ENCODE results near the gene MTF1. TPM values are rescaled to one million over a fixed set of nuclear protein-coding genes. Genes with fewer than 3 reads are reported as not detected.

MTF1 gene
- total RNA-seq, 1 donor from 2014 or later, result 5.9 TPM

DNA sequence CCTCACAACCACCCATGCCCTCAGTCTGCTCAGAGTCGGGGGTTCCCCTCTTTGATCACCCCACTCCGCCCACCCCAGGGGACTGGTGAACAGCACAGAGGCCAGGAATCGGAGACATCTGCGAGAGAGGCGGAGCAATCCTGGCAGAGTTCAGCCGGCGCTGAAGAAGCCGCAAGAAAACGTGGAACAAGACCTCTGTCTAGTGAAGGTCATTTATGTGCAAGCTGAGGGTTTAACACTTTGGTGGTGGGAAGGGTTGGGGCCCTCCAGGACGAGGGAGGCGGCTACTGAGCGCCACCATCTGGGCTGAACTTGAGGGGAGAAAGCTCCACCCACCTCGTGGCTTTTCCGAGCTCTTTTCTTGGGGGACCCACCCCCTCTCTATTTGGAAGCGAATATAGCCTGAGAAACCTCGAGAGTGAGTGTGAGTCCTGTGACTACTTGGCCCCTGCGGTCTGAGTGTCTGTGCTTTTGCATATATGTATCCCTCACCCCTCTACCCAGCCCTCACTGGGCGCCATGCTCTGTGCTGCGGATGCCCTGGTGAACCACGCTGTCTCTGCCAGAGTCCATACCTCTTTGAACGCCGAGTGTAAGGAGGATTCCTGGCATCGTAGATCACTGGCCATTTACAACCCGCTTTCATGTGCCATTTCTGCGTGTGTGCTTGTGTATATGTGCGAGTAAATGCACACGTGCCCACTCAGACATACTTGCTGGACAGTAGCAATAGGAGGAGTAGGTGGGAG is 93.3 kb downstream of the MTF1 start:
- Histone ChIP-seq H3K9me3 (ENCODE audit: low read depth) (no peaks in the 10 kb centered on the region), H3K79me2 (ENCODE audit: low read depth) (no peaks in the 10 kb centered on the region), H3K4me2 (peak overlapping the region; percentile 67), H3K4me3 (peak overlapping the region; percentile 5), H3K36me3 (no peaks in the 10 kb centered on the region), H2AFZ (replicated peaks) (no peak overlapping the region), H4K20me1 (ENCODE audit: low read depth) (peaks cover 41% of the 10 kb centered on the region), H3K27ac (no peak overlapping the region), H3K9ac (no peak overlapping the region), H3K27me3 (peaks cover 100% of the 10 kb centered on the region), H3K4me1 (peaks cover 8% of the 10 kb centered on the region), H3F3A (ENCODE audit: low read depth) (peaks cover 5% of the 10 kb centered on the region)
- Mint-ChIP-seq H3K27ac (no peak overlapping the region), H3K27me3 (ENCODE audit: insufficient read depth, low read depth) (peaks cover 81% of the 10 kb centered on the region), H3K9me3 (peaks cover 3% of the 10 kb centered on the region), H3K4me3 (peak overlapping the region; percentile 71), H3K36me3 (no peaks in the 10 kb centered on the region), H3K4me1 (peaks cover 16% of the 10 kb centered on the region)
- DNase-seq (ENCODE audit: low spot score), result peak; percentile 10
- TF ChIP-seq EZH2 (IDR thresholded peaks at IDR 0.05) (peak; percentile 45), EZH2phosphoT487 (IDR thresholded peaks at IDR 0.05) (peak; percentile 38)
- TF ChIP-seq, protein P1, sequence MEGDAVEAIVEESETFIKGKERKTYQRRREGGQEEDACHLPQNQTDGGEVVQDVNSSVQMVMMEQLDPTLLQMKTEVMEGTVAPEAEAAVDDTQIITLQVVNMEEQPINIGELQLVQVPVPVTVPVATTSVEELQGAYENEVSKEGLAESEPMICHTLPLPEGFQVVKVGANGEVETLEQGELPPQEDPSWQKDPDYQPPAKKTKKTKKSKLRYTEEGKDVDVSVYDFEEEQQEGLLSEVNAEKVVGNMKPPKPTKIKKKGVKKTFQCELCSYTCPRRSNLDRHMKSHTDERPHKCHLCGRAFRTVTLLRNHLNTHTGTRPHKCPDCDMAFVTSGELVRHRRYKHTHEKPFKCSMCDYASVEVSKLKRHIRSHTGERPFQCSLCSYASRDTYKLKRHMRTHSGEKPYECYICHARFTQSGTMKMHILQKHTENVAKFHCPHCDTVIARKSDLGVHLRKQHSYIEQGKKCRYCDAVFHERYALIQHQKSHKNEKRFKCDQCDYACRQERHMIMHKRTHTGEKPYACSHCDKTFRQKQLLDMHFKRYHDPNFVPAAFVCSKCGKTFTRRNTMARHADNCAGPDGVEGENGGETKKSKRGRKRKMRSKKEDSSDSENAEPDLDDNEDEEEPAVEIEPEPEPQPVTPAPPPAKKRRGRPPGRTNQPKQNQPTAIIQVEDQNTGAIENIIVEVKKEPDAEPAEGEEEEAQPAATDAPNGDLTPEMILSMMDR (IDR thresholded peaks at IDR 0.05), result peak; percentile 20

DNA sequence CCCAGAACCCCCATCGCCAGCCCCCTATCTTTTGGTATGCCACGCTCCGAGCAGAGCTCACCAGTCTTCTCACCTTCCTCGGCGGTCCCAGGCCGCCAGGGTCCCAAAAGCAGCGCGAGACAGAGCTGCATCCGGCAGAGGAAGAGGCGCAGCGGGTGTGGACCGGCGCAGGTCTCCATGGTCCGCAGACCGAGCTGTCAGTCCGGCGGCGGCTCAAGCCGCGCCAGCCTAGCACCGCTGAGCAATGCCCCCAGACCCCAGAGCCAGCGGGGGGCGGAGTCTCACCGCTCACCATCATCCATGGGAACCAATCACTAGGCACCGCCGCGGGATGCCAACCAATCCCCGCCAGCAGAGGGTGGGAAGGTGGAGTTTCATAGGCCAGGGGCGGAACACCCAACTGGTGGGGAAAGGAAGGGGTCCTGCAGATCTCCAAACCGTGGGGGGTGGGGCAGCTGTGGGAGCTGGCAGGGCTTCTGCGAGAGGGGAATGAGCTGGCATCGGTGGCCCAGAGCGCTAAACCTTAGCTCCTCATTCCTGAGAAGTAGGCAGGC is 94.4 kb downstream of the MTF1 start, which contains the start of gene EPHA10:
TSS of gene EPHA10 (minus strand) at position 233 of the 554 bp plus-strand sequence. CDS start at position 179, 54 bp downstream.
- Histone ChIP-seq H3K4me2 (peak within 1 kb of the TSS; percentile 67), H3K27me3 (peaks cover 100% of the 10 kb centered on the region), H3F3A (ENCODE audit: low read depth) (peaks cover 5% of the 10 kb centered on the region), H2AFZ (replicated peaks) (no peak within 1 kb of the TSS), H4K20me1 (ENCODE audit: low read depth) (peaks cover 41% of the 10 kb centered on the region), H3K36me3 (no peaks in the 10 kb centered on the region), H3K4me3 (peak within 1 kb of the TSS; percentile 26), H3K4me1 (peaks cover 8% of the 10 kb centered on the region), H3K79me2 (ENCODE audit: low read depth) (no peaks in the 10 kb centered on the region), H3K9ac (no peak within 1 kb of the TSS), H3K9me3 (ENCODE audit: low read depth) (no peaks in the 10 kb centered on the region), H3K27ac (no peak within 1 kb of the TSS)
- H3K36me3 Mint-ChIP-seq, result no peaks in the 10 kb centered on the region
- H3K9me3 Mint-ChIP-seq, result peaks cover 3% of the 10 kb centered on the region
- H3K4me1 Mint-ChIP-seq, result peaks cover 16% of the 10 kb centered on the region
- TF ChIP-seq EZH2phosphoT487 (IDR thresholded peaks at IDR 0.05) (no peak), EZH2 (IDR thresholded peaks at IDR 0.05) (peak; percentile 62)
- peak; percentile 78 for DNase-seq (ENCODE audit: low spot score)
- peak within 1 kb of the TSS; percentile 71 for H3K4me3 Mint-ChIP-seq
- H3K27me3 Mint-ChIP-seq (ENCODE audit: insufficient read depth, low read depth), result peaks cover 81% of the 10 kb centered on the region
- H3K27ac Mint-ChIP-seq, result no peak within 1 kb of the TSS

DNA sequence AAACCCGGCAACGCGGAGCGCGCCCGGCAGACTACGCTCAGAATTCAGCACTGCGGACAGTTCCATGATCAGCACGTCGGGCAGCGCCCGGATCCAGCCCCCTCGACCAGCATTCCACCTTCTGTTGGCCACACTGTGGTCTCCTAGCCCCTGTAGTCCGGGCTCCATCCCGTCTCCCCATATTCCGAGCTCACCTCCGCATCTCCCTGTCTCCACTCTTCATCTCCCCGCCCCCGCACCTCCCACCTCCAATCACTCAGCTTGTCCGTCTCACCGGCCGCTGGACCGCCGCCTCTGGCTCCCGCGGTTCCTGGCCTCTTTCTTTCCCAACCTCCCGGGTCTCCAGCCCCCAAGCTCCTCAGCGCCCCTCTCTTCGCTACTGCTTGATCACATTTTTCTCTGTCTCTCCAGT is 95.0 kb downstream of the MTF1 start:
- DNase-seq (ENCODE audit: low spot score), result peak; percentile 95
- Mint-ChIP-seq H3K4me1 (peaks cover 16% of the 10 kb centered on the region), H3K27me3 (ENCODE audit: insufficient read depth, low read depth) (peaks cover 78% of the 10 kb centered on the region), H3K36me3 (no peaks in the 10 kb centered on the region), H3K27ac (no peak overlapping the region), H3K4me3 (peak overlapping the region; percentile 71), H3K9me3 (peaks cover 3% of the 10 kb centered on the region)
- H3K36me3 ChIP-seq, result no peaks in the 10 kb centered on the region
- peaks cover 5% of the 10 kb centered on the region for H3F3A ChIP-seq (ENCODE audit: low read depth)
- H3K27me3 ChIP-seq, result peaks cover 100% of the 10 kb centered on the region
- H3K4me3 ChIP-seq, result peak overlapping the region; percentile 26
- H3K27ac ChIP-seq, result no peak overlapping the region
- TF ChIP-seq, protein P1 (IDR thresholded peaks at IDR 0.05), result no peak
- TF ChIP-seq EZH2 (IDR thresholded peaks at IDR 0.05) (no peak), EZH2phosphoT487 (IDR thresholded peaks at IDR 0.05) (no peak)
- peaks cover 8% of the 10 kb centered on the region for H3K4me1 ChIP-seq
- peak overlapping the region; percentile 67 for H3K4me2 ChIP-seq
- no peaks in the 10 kb centered on the region for H3K9me3 ChIP-seq (ENCODE audit: low read depth)
- peaks cover 41% of the 10 kb centered on the region for H4K20me1 ChIP-seq (ENCODE audit: low read depth)
- no peak overlapping the region for H2AFZ ChIP-seq (replicated peaks)
- H3K79me2 ChIP-seq (ENCODE audit: low read depth), result no peaks in the 10 kb centered on the region
- H3K9ac ChIP-seq, result no peak overlapping the region

Data from neural progenitor cell (in vitro differentiated cells).